GM12874 (cell line): ENCODE data around the gene SEL1L3.

ENCODE experiments used
- TF ChIP-seq, protein P1 (sequence below): IDR thresholded peaks from 2 replicates; pipeline ENCODE4 v1.5.1; 2011; ENCODE audit warnings: low read depth, mild to moderate bottlenecking, control low read depth, low read length, moderate library complexity; ENCODE audit not compliant: insufficient read depth

SEL1L3 gene

GRCh38 chr4:25862411-25863346, at the start of gene SEL1L3:
Gene SEL1L3, minus strand, starts transcription at chr4:25862988. Its CDS starts 152 bp downstream, at chr4:25862836.
- TF ChIP-seq, protein P1, sequence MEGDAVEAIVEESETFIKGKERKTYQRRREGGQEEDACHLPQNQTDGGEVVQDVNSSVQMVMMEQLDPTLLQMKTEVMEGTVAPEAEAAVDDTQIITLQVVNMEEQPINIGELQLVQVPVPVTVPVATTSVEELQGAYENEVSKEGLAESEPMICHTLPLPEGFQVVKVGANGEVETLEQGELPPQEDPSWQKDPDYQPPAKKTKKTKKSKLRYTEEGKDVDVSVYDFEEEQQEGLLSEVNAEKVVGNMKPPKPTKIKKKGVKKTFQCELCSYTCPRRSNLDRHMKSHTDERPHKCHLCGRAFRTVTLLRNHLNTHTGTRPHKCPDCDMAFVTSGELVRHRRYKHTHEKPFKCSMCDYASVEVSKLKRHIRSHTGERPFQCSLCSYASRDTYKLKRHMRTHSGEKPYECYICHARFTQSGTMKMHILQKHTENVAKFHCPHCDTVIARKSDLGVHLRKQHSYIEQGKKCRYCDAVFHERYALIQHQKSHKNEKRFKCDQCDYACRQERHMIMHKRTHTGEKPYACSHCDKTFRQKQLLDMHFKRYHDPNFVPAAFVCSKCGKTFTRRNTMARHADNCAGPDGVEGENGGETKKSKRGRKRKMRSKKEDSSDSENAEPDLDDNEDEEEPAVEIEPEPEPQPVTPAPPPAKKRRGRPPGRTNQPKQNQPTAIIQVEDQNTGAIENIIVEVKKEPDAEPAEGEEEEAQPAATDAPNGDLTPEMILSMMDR = no peak

GRCh38 chr4:25911356-25911755, 48.6 kb upstream of the SEL1L3 start:
- TF ChIP-seq, protein P1 = no peak

- TF ChIP-seq, protein P1 = no peak
Measured at GRCh38 chr4:25908491-25908901, 45.7 kb upstream of the SEL1L3 start.

DNA sequence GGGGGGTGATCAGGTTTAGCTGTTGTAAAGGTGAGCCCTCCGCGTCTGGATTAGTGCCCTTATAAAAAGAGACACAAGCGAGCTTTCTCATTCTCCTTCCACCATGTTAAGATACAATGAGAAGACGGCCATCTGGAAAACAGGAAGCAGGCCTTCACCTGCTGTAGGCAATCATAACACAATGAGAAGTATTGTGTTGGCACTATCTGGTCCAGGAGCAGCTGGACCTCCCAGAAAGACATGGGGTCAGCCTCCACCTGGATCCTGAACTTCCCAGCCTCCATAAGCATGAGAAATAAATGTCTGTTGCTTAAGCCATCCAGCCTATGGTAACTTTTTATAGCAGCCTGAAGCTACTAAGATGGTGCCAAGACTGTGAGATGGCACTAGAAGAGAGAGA, 42.6 kb upstream of the SEL1L3 start:
- TF ChIP-seq, protein P1 = no peak

GRCh38 chr4:25904748-25905082, 41.9 kb upstream of the SEL1L3 start:
- TF ChIP-seq, protein P1 = no peak

DNA sequence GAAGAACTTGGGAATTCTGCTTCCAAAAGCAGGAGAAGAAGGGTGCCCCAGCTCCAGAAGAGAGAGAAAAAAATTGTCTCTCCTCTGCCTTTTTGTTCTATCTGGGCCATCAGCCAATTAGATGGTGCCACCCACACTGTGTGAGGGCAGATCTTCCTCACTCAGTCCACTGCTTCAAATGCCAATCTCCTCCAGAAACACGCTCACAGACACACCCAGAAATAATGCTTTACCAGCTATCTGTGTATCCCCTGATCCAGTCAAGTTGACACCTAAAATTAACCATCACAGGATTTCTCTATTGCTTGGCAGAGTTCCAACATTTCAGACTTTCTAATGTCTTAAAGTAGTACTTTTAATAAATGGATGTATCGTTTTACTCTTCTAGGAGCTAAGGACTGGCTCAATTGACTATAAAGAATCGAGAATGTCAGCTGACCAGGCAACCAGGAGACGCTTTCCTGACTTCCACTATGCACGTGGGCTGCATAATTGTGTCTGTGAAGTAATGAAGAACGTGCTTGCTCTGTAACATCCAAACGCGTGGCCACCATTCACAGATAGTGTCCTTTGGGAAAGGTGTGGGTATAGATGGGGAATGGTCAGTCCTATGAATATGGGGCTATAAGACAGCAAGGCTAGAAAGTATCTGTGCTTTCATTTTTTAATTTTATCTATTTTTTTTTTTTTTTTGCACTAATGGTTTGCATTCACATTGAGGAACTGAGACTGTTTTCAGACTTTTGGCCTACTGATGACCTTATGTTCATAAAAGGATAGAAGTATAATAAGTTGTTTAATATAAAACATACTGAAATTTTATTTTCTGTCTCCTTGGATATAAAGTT, 41.3 kb upstream of the SEL1L3 start:
- TF ChIP-seq, protein P1 = no peak

- TF ChIP-seq, protein P1 = no peak
Measured at GRCh38 chr4:25901030-25901430, 38.2 kb upstream of the SEL1L3 start.
